ENCODE data around the gene VPS52.

Gene VPS52

DNA sequence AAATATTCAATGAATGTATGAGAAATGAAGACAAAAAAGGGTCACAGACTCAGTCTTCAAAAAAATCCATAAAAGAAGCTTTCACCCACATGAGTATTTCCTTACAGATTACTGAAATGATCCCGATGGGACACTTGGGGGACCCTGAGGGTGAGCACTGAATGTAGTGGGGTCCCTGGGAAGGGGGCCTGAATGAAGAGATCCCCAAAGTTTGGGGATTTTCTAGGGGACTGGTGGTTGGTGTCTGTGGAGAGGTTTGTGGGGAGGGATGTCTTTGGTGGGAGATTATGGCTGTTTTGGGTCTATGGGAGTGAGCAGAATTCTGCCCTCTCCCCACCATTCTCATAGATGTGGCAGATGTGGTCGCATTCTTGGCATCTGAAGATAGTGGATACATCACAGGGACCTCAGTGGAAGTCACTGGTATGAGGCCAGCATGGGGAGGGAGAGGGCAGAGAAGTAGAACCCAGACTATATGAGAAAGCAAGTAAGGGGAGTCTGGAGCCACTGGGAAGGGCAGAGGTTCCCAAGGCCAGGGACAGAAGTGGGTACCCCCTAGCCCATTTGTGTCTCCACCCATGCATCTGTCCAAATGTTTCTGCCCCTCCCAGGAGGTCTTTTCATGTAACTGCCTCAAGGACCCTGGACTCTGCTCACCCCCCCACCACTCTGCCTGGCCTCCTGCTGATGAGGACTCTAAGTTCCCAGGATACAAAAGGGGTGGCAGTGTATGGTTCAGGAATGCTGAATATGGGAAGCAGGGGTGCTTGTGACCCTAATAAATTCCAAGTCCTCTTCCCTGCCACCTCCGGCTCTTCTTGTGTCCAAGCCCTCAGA, 65.4 kb downstream of the VPS52 start:
- Histone ChIP-seq H3K4me3 (ENCODE audit: insufficient read length, low read depth) (no peak overlapping the region), H3K9ac (ENCODE audit: insufficient read length, low read depth) (no peak overlapping the region)

DNA sequence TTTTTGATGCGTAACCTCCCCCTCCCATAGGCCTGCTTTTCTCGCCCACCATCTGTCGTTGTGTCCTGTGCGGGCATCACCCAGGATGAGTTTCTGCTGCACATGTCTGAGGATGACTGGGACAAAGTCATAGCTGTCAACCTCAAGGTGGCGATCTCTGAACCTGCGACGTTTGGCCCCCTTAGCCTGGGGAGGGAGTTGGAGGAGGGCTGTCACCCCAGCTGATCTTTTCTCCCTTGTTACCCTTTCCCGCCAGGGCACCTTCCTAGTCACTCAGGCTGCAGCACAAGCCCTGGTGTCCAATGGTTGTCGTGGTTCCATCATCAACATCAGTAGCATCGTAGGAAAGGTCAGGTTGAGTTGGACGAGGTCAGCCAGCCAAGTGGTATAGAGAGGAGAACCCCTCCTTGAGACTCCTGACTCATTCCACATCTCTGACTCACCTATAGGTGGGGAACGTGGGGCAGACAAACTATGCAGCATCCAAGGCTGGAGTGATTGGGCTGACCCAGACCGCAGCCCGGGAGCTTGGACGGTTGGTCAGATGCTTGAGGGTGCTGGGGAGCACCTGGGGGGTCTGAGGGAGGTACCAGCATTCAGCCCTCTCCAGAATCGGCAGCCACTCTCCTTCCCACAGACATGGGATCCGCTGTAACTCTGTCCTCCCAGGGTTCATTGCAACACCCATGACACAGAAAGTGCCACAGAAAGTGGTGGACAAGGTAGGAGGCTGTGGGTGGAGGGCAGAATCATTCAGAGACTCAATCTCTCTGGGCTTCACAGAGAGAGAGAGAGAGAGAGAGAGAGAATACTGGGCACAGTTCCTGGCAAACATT, 66.3 kb downstream of the VPS52 start:
- H3K4me3 ChIP-seq (ENCODE audit: insufficient read length, low read depth): peak overlapping the region; percentile 74
- TF ChIP-seq YY1 (IDR thresholded peaks at IDR 0.05; ENCODE audit: insufficient read depth, insufficient read length) (no peak), ZNF274 (IDR thresholded peaks at IDR 0.05; ENCODE audit: low read depth, low read length) (no peak), SUZ12 (IDR thresholded peaks at IDR 0.05; ENCODE audit: extremely low read depth, insufficient read depth, insufficient read length) (no peak)
- peaks cover 6% of the 10 kb centered on the region for H3K4me1 ChIP-seq (ENCODE audit: insufficient read depth, insufficient read length)
- peak overlapping the region; percentile 87 for H3K9ac ChIP-seq (ENCODE audit: insufficient read length, low read depth)
- no peak for DNase-seq (ENCODE audit: low read depth, low spot score)
- H3K9me3 ChIP-seq (ENCODE audit: insufficient read depth, low read length): no peaks in the 10 kb centered on the region
- peaks cover 26% of the 10 kb centered on the region for H3K27me3 ChIP-seq (ENCODE audit: insufficient read depth, insufficient read length)
- H3K36me3 ChIP-seq (ENCODE audit: insufficient read depth, insufficient read length, low read length): peaks cover 43% of the 10 kb centered on the region

More for the DNA sequence above, 65.4 kb downstream of the VPS52 start:
- H3K36me3 ChIP-seq (ENCODE audit: insufficient read depth, insufficient read length, low read length): peaks cover 45% of the 10 kb centered on the region
- H3K27me3 ChIP-seq (ENCODE audit: insufficient read depth, insufficient read length): peaks cover 26% of the 10 kb centered on the region
- H3K9me3 ChIP-seq (ENCODE audit: insufficient read depth, low read length): no peaks in the 10 kb centered on the region
- peaks cover 6% of the 10 kb centered on the region for H3K4me1 ChIP-seq (ENCODE audit: insufficient read depth, insufficient read length)
- no peak for TF ChIP-seq SUZ12 (IDR thresholded peaks at IDR 0.05; ENCODE audit: extremely low read depth, insufficient read depth, insufficient read length)
- DNase-seq (ENCODE audit: low read depth, low spot score): no peak

DNA sequence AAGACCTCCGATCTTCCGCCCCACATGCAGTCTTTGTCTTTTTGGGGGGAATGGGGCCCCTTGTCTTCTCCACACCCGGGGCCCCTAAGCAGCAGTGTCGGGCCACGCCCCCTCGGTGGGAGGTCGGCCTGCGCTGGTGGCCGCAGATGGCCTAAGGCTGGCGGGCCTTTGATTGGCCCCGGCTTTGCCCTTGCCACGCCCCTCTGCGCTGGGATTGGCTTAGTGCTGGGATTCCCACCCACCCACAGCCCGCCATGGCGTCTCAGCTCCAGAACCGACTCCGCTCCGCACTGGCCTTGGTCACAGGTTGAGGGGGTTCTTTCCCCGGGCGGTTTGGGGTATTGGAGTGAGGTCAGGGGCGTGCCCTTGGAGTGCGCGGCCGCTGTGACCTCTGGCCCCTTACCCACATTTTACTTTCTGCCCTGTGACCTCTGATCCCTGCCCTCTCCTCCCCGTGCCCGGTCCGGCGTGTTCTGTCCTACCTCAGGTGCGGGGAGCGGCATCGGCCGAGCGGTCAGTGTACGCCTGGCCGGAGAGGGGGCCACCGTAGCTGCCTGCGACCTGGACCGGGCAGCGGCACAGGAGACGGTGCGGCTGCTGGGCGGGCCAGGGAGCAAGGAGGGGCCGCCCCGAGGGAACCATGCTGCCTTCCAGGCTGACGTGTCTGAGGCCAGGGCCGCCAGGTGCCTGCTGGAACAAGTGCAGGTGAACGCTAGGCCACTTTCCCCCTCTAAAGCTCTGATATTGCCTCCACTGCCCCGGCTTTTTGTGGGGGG, 67.1 kb downstream of the VPS52 start, which contains the start of gene HSD17B8:
Gene HSD17B8 (plus strand): TSS at position 241 of the 776 bp plus-strand sequence. CDS start 14 bp downstream, at position 255.
- H3K4me1 ChIP-seq (ENCODE audit: insufficient read depth, insufficient read length): peaks cover 6% of the 10 kb centered on the region
- H3K4me3 ChIP-seq (ENCODE audit: insufficient read length, low read depth): peak within 1 kb of the TSS; percentile 74
- peak within 1 kb of the TSS; percentile 87 for H3K9ac ChIP-seq (ENCODE audit: insufficient read length, low read depth)
- DNase-seq (ENCODE audit: low read depth, low spot score): peak; percentile 78
- H3K27me3 ChIP-seq (ENCODE audit: insufficient read depth, insufficient read length): peaks cover 21% of the 10 kb centered on the region
- H3K9me3 ChIP-seq (ENCODE audit: insufficient read depth, low read length): no peaks in the 10 kb centered on the region
- peaks cover 35% of the 10 kb centered on the region for H3K36me3 ChIP-seq (ENCODE audit: insufficient read depth, insufficient read length, low read length)
- TF ChIP-seq SUZ12 (IDR thresholded peaks at IDR 0.05; ENCODE audit: extremely low read depth, insufficient read depth, insufficient read length) (no peak), YY1 (IDR thresholded peaks at IDR 0.05; ENCODE audit: insufficient read depth, insufficient read length) (no peak), ZNF274 (IDR thresholded peaks at IDR 0.05; ENCODE audit: low read depth, low read length) (no peak)

DNA sequence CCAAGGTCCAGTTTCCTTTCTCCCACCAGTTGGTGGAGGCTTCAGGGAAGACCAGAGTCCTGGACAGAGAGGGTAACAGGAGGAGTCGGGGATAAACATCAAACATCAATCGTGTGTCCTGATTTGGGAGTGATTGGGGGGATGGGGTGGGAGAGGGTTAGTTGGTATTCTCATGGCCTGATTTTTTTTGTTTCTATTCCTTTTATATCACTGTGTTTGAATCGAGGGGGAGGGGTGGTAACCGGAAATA, 67.6 kb downstream of the VPS52 start:
- peaks cover 6% of the 10 kb centered on the region for H3K4me1 ChIP-seq (ENCODE audit: insufficient read depth, insufficient read length)
- H3K4me3 ChIP-seq (ENCODE audit: insufficient read length, low read depth): no peak overlapping the region
- H3K9ac ChIP-seq (ENCODE audit: insufficient read length, low read depth): no peak overlapping the region
- no peaks in the 10 kb centered on the region for H3K9me3 ChIP-seq (ENCODE audit: insufficient read depth, low read length)
- TF ChIP-seq SUZ12 (IDR thresholded peaks at IDR 0.05; ENCODE audit: extremely low read depth, insufficient read depth, insufficient read length) (no peak), ZNF274 (IDR thresholded peaks at IDR 0.05; ENCODE audit: low read depth, low read length) (no peak), YY1 (IDR thresholded peaks at IDR 0.05; ENCODE audit: insufficient read depth, insufficient read length) (no peak)
- peaks cover 18% of the 10 kb centered on the region for H3K27me3 ChIP-seq (ENCODE audit: insufficient read depth, insufficient read length)
- no peak for DNase-seq (ENCODE audit: low read depth, low spot score)
- H3K36me3 ChIP-seq (ENCODE audit: insufficient read depth, insufficient read length, low read length): peaks cover 31% of the 10 kb centered on the region

GRCh38 chr6:33203443-33204164, 68.1 kb downstream of the VPS52 start:
- H3K4me1 ChIP-seq (ENCODE audit: insufficient read depth, insufficient read length): peaks cover 6% of the 10 kb centered on the region

GRCh38 chr6:33202799-33203198, 68.9 kb downstream of the VPS52 start:
- Histone ChIP-seq H3K9ac (ENCODE audit: insufficient read length, low read depth) (no peak overlapping the region), H3K4me1 (ENCODE audit: insufficient read depth, insufficient read length) (peaks cover 6% of the 10 kb centered on the region), H3K9me3 (ENCODE audit: insufficient read depth, low read length) (no peaks in the 10 kb centered on the region), H3K36me3 (ENCODE audit: insufficient read depth, insufficient read length, low read length) (peaks cover 31% of the 10 kb centered on the region), H3K27me3 (ENCODE audit: insufficient read depth, insufficient read length) (peaks cover 17% of the 10 kb centered on the region), H3K4me3 (ENCODE audit: insufficient read length, low read depth) (no peak overlapping the region)
- TF ChIP-seq YY1 (IDR thresholded peaks at IDR 0.05; ENCODE audit: insufficient read depth, insufficient read length) (no peak), ZNF274 (IDR thresholded peaks at IDR 0.05; ENCODE audit: low read depth, low read length) (no peak), SUZ12 (IDR thresholded peaks at IDR 0.05; ENCODE audit: extremely low read depth, insufficient read depth, insufficient read length) (no peak)
- DNase-seq (ENCODE audit: low read depth, low spot score): no peak

More at GRCh38 chr6:33203443-33204164, 68.1 kb downstream of the VPS52 start:
- no peaks in the 10 kb centered on the region for H3K9me3 ChIP-seq (ENCODE audit: insufficient read depth, low read length)
- H3K27me3 ChIP-seq (ENCODE audit: insufficient read depth, insufficient read length): peaks cover 18% of the 10 kb centered on the region
- TF ChIP-seq ZNF274 (IDR thresholded peaks at IDR 0.05; ENCODE audit: low read depth, low read length) (no peak), SUZ12 (IDR thresholded peaks at IDR 0.05; ENCODE audit: extremely low read depth, insufficient read depth, insufficient read length) (no peak), YY1 (IDR thresholded peaks at IDR 0.05; ENCODE audit: insufficient read depth, insufficient read length) (no peak)
- no peak overlapping the region for H3K4me3 ChIP-seq (ENCODE audit: insufficient read length, low read depth)
- peaks cover 31% of the 10 kb centered on the region for H3K36me3 ChIP-seq (ENCODE audit: insufficient read depth, insufficient read length, low read length)
- no peak overlapping the region for H3K9ac ChIP-seq (ENCODE audit: insufficient read length, low read depth)
- DNase-seq (ENCODE audit: low read depth, low spot score): no peak

Data from NT2/D1 (cell line).